D721Med (cell line): ENCODE measurements around the gene CHN1.

Experiments
- DNase-seq: peaks from one replicate; pipeline ENCODE4 v3.0.0; 2011; ENCODE audit warnings: low spot score; ENCODE audit not compliant: insufficient read length
- FAIRE-seq: peaks from 2 replicates; lab custom pipeline; 2011; peaks lifted over from hg19 to GRCh38; lab: Jason Lieb, UNC
- CTCF ChIP-seq: IDR thresholded peaks from 2 replicates; pipeline ENCODE4 v1.5.1; 2012; ENCODE audit warnings: mild to moderate bottlenecking, control low read depth; ENCODE audit not compliant: insufficient read depth; ENCODE audit errors: missing control alignments

CHN1 gene

GRCh38 chr2:174846218-174846617, 159.0 kb downstream of the CHN1 start:
- FAIRE-seq (peak; percentile 29), DNase-seq (no peak)
- no peak for TF ChIP-seq CTCF

GRCh38 chr2:174844295-174844708, 160.9 kb downstream of the CHN1 start:
- FAIRE-seq: peak; percentile 79
- no peak for TF ChIP-seq CTCF

GRCh38 chr2:174842496-174842895, 162.7 kb downstream of the CHN1 start:
- no peak for DNase-seq
- FAIRE-seq: no peak

More at GRCh38 chr2:174844295-174844708, 160.9 kb downstream of the CHN1 start:
- DNase-seq: no peak

GRCh38 chr2:174841936-174842335, 163.2 kb downstream of the CHN1 start:
- DNase-seq (no peak), FAIRE-seq (no peak)
- no peak for TF ChIP-seq CTCF

More at GRCh38 chr2:174842496-174842895, 162.7 kb downstream of the CHN1 start:
- no peak for TF ChIP-seq CTCF

GRCh38 chr2:174841350-174841749, 163.8 kb downstream of the CHN1 start:
- no peak for DNase-seq
- TF ChIP-seq CTCF: no peak
- FAIRE-seq: no peak

- TF ChIP-seq CTCF: no peak
- DNase-seq (no peak), FAIRE-seq (no peak)
Observed at GRCh38 chr2:174840436-174840835, 164.7 kb downstream of the CHN1 start.

GRCh38 chr2:174839662-174840061, 165.5 kb downstream of the CHN1 start:
- FAIRE-seq (no peak), DNase-seq (no peak)
- TF ChIP-seq CTCF: no peak
